Spleen (tissue), 7 donors: ENCODE results near the gene UNC13B.

Experiments used
- POLR2A ChIP-seq, 3 donors: fragments of 450-650 bp; IDR thresholded peaks; one replicate each; pipeline ENCODE4 v1.5.1; 2017; ENCODE audit warnings: antibody characterized with exemption in 3 of 3, mild to moderate bottlenecking in 1 of 3
- POLR2AphosphoS5 ChIP-seq, 3 donors: sonication (generic); formaldehyde crosslinking; IDR thresholded peaks; one replicate each; pipeline ENCODE4 v1.5.1; 2017; ENCODE audit warnings: antibody characterized with exemption in 3 of 3
- TF ChIP-seq, protein P1 (sequence below), 11 experiments: fragments of 200-600 bp in 7 of 11; fragments of 450-650 bp in 4 of 11; sonication (generic) in 4 of 11; IDR thresholded peaks in 8 of 11; conservative IDR thresholded peaks in 3 of 11; 1 replicate in 7 of 11; 2 replicates in 4 of 11; pipeline versions ENCODE4 v1.4.0 to v1.8.0; 2016 to 2021; ENCODE audit warnings: antibody characterized with exemption in 11 of 11, inconsistent platforms in 4 of 11, mild to moderate bottlenecking in 1 of 11
- donor health status: DM: no; HTN: no; CAD: no; lungs with moderate emphysema.
- donor health status: DM: no; HTN: no; CAD: no.
- donor health status: DM: no; HTN: no; CAD: no.

- TF ChIP-seq, protein P1, sequence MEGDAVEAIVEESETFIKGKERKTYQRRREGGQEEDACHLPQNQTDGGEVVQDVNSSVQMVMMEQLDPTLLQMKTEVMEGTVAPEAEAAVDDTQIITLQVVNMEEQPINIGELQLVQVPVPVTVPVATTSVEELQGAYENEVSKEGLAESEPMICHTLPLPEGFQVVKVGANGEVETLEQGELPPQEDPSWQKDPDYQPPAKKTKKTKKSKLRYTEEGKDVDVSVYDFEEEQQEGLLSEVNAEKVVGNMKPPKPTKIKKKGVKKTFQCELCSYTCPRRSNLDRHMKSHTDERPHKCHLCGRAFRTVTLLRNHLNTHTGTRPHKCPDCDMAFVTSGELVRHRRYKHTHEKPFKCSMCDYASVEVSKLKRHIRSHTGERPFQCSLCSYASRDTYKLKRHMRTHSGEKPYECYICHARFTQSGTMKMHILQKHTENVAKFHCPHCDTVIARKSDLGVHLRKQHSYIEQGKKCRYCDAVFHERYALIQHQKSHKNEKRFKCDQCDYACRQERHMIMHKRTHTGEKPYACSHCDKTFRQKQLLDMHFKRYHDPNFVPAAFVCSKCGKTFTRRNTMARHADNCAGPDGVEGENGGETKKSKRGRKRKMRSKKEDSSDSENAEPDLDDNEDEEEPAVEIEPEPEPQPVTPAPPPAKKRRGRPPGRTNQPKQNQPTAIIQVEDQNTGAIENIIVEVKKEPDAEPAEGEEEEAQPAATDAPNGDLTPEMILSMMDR (IDR thresholded peaks at IDR 0.05 in 8 of 11, conservative IDR thresholded peaks at IDR 0.05 in 3 of 11) = no peak
- TF ChIP-seq POLR2A (IDR thresholded peaks at IDR 0.05) (no peak), POLR2AphosphoS5 (IDR thresholded peaks at IDR 0.05) (no peak)
Measured at GRCh38 chr9:35288778-35289177, 127.0 kb downstream of the UNC13B start.
